H1 (cell line): ENCODE data around the gene ZBTB26. TPM values are rescaled to one million over a fixed set of nuclear protein-coding genes. Genes with fewer than 3 reads are reported as not detected.

ENCODE experiments used
- BRCA1 ChIP-seq: IDR thresholded peaks from 2 replicates; pipeline ENCODE4 v1.6.1; 2012; ENCODE audit warnings: low read depth, low read length, improper control_type of control experiment
- POLR2A ChIP-seq, 2 experiments: IDR thresholded peaks; 1 replicate in 1 of 2; 2 replicates in 1 of 2; pipeline ENCODE4 v1.6.1; 2011; ENCODE audit warnings: low read depth in 2 of 2, low read length in 2 of 2, mild to moderate bottlenecking in 2 of 2; ENCODE audit errors: control extremely low read depth in 1 of 2
- SIX5 ChIP-seq: IDR thresholded peaks from 2 replicates; pipeline ENCODE4 v1.6.1; 2011; ENCODE audit warnings: mild to moderate bottlenecking, low read depth, low read length
- polyA plus RNA-seq, 7 experiments: library from polyadenylated mRNA; depleted of rRNA in 3 of 7; stranded (reverse) in 5 of 7; unstranded in 2 of 7; fragments of >200 nt in 5 of 7; fragments of 200-250 nt in 2 of 7; gene quantifications; 1 replicate in 5 of 7; 2 replicates in 1 of 7; 4 replicates in 1 of 7; pipeline versions ENCODE4 v1.2.1 to v1.2.3, GENCODE V29; 2011 to 2013; ENCODE audit warnings: missing spikeins in 2 of 7, mixed read lengths in 2 of 7
- total RNA-seq: library from RNA; stranded (reverse); fragmentation: NEBNext Ultra II Directional; extraction: Animal tissue kit (Norgen Biotek cat#: 25700); gene quantifications from 2 replicates; pipeline ENCODE4 v1.2.1, GENCODE V29; 2021

Gene ZBTB26
- total and polyA plus RNA-seq, 2 of the 8 experiments (the other 6 are each of a cell fraction or from before 2014, with no cell fraction given), result 5.7 to 7.4 TPM

- TF ChIP-seq POLR2A (IDR thresholded peaks at IDR 0.05; ENCODE audit: control extremely low read depth in 1 of 2, low read depth in 2 of 2, low read length in 2 of 2) (no peak), SIX5 (no peak), BRCA1 (no peak)
Observed at GRCh38 chr9:122949696-122950095, 18.4 kb upstream of the ZBTB26 start (continued).
